Mesendoderm (in vitro differentiated cells): ENCODE measurements around the gene CT45A1. TPM values are rescaled to one million over a fixed set of nuclear protein-coding genes. Genes with fewer than 3 reads are reported as not detected.
"Not testable (repeated sequence)": the region's sequence is repeated elsewhere in the genome, so short reads cannot be mapped to it uniquely, and the experiment has no call there.

Experiments
- DNase-seq: peaks from one replicate; pipeline ENCODE4 v3.0.0; 2013
- H2AK5ac ChIP-seq: 2 replicates; pipeline ENCODE4 v1.6.1; 2013; ENCODE audit warnings: low read length, inconsistent platforms
- H2BK120ac ChIP-seq: 2 replicates; pipeline ENCODE4 v1.6.1; 2013; ENCODE audit warnings: low read depth, mild to moderate bottlenecking, low read length, moderate library complexity, mixed read lengths
- H2BK15ac ChIP-seq: replicated peaks from 2 replicates; pipeline ENCODE4 v1.6.1; 2013; ENCODE audit warnings: low read depth, mild to moderate bottlenecking, moderate library complexity
- H2BK5ac ChIP-seq: 2 replicates; pipeline ENCODE4 v1.6.1; 2013; ENCODE audit warnings: low read length, inconsistent platforms
- H3K18ac ChIP-seq: 2 replicates; pipeline ENCODE4 v1.6.1; 2013; ENCODE audit warnings: mild to moderate bottlenecking, low read length, mixed read lengths
- H3K23ac ChIP-seq: one replicate; pipeline ENCODE4 v1.6.1; 2013; ENCODE audit warnings: low read length
- H3K27ac ChIP-seq: 2 replicates; pipeline ENCODE4 v1.5.1; 2013; ENCODE audit warnings: low read depth, mild to moderate bottlenecking, inconsistent platforms, low read length, moderate library complexity
- H3K27me3 ChIP-seq: 2 replicates; pipeline ENCODE4 v1.6.1; 2013; ENCODE audit warnings: low read length, control low read depth, mild to moderate bottlenecking, inconsistent platforms; ENCODE audit not compliant: insufficient read depth, poor library complexity
- H3K36me3 ChIP-seq: 2 replicates; pipeline ENCODE4 v1.6.1; 2013; ENCODE audit warnings: low read length, inconsistent platforms; ENCODE audit not compliant: control insufficient read depth, insufficient read depth
- H3K4ac ChIP-seq: one replicate; pipeline ENCODE4 v1.6.1; 2013; ENCODE audit warnings: low read depth, mild to moderate bottlenecking, low read length, moderate library complexity
- H3K4me1 ChIP-seq: 2 replicates; pipeline ENCODE4 v1.6.1; 2013; ENCODE audit warnings: low read depth, low read length, inconsistent platforms; ENCODE audit not compliant: control insufficient read depth
- H3K4me2 ChIP-seq: 2 replicates; pipeline ENCODE4 v1.6.1; 2013; ENCODE audit warnings: low read length
- H3K4me3 ChIP-seq: 2 replicates; pipeline ENCODE4 v1.5.1; 2013; ENCODE audit warnings: mild to moderate bottlenecking, low read length
- H3K56ac ChIP-seq: one replicate; pipeline ENCODE4 v1.6.1; 2013; ENCODE audit warnings: low read length
- H3K79me1 ChIP-seq: 2 replicates; pipeline ENCODE4 v1.6.1; 2013; ENCODE audit warnings: low read length, inconsistent platforms
- H3K79me2 ChIP-seq: 2 replicates; pipeline ENCODE4 v1.6.1; 2013; ENCODE audit warnings: mild to moderate bottlenecking, low read length; ENCODE audit not compliant: control insufficient read depth, insufficient read depth
- H3K9ac ChIP-seq: 2 replicates; pipeline ENCODE4 v1.6.1; 2013; ENCODE audit warnings: low read length, inconsistent platforms
- H4K5ac ChIP-seq: one replicate; pipeline ENCODE4 v1.6.1; 2013; ENCODE audit warnings: low read length
- H4K8ac ChIP-seq: one replicate; pipeline ENCODE4 v1.6.1; 2013; ENCODE audit warnings: low read depth, mild to moderate bottlenecking, control low read depth, low read length, moderate library complexity
- WGBS: extraction: QIAGEN DNeasy Blood & Tissue Kit; methylation state at CpG from one replicate; pipeline ENCODE4 v1.1.7; 2013; ENCODE audit warnings: low lambda C conversion rate, missing lambda C conversion rate; ENCODE audit not compliant: insufficient coverage; ENCODE audit errors: extremely low coverage; 5-methylcytosine and 5-hydroxymethylcytosine counted together
- polyA plus RNA-seq, 2 experiments: library from polyadenylated mRNA; stranded (reverse); fragments of 200-250 nt; gene quantifications; one replicate each; pipeline ENCODE4 v1.2.3, GENCODE V29; 2013

The CT45A1 gene, protein sequence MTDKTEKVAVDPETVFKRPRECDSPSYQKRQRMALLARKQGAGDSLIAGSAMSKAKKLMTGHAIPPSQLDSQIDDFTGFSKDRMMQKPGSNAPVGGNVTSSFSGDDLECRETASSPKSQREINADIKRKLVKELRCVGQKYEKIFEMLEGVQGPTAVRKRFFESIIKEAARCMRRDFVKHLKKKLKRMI
- polyA plus RNA-seq (2013, experiment 1 of 2) = not detected
- polyA plus RNA-seq (2013, experiment 2 of 2) = not detected

DNA sequence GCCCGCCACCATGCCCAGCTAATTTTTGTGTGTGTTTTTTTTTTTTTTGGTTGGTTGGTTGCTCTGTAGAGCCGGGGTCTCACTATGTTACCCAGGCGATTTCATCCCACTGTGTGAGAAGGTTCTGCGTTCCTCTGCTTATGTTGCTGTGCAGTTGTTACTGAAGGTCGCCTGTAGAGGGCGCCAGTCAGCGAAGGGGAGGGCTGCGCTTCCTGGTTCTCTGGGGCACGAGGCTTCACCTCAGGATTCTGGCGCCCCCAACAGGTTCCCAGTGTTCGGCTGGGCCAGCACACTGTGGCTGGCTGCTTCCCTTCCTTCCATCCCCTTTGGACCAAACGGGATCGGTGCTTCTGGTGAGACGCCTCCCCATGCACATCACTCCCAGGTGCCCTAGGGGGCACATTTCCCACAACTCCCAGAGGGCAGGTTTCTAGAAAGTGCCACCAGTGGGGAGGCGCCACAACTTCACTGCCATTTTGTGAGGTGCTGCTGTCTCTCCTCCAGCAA lies at the start of gene CT45A1:
TSS of gene CT45A1 (plus strand) at position 457 of the 507 bp plus-strand sequence. CDS start 5,302 bp downstream, outside the sequence.
- H3K56ac ChIP-seq, H4K5ac ChIP-seq, H2BK120ac ChIP-seq, H3K27ac ChIP-seq, DNase-seq, H3K36me3 ChIP-seq, H3K4me2 ChIP-seq, H3K4ac ChIP-seq, H3K4me3 ChIP-seq, H2AK5ac ChIP-seq, H2BK15ac ChIP-seq, H3K4me1 ChIP-seq, H2BK5ac ChIP-seq, H4K8ac ChIP-seq, H3K27me3 ChIP-seq, H3K23ac ChIP-seq, H3K18ac ChIP-seq, H3K79me2 ChIP-seq, H3K9ac ChIP-seq, H3K79me1 ChIP-seq: not testable (repeated sequence)
- WGBS = no CpG with 5 or more reads among the region's 15 CpGs

DNA sequence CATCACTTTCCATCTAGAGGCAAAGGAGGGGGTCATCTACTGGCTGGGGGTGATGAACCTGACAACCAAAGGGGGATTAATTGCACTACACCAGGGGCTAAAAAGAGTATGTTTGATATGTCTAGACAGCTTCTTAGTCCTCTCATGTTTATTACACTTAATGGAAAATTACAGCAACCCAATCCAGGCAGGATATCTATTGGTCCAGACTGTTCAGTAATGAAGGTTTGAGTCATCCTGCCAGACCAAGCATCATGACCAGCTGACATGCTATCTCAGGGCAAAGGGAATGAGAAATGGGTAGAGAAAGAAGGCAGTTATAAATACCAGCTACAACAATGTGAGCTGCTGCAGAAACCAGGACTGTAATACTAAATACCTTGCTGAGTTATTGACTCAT lies 40.5 kb upstream of the CT45A1 start:
- H3K18ac ChIP-seq, DNase-seq, H3K4ac ChIP-seq, H2AK5ac ChIP-seq, H3K4me1 ChIP-seq, H3K27ac ChIP-seq, H2BK120ac ChIP-seq, H3K27me3 ChIP-seq, H4K8ac ChIP-seq, H2BK15ac ChIP-seq, H3K4me3 ChIP-seq, H3K23ac ChIP-seq, H3K36me3 ChIP-seq, H3K79me1 ChIP-seq, H2BK5ac ChIP-seq, H3K9ac ChIP-seq, H3K79me2 ChIP-seq, H3K56ac ChIP-seq, H3K4me2 ChIP-seq, H4K5ac ChIP-seq: not testable (repeated sequence)

DNA sequence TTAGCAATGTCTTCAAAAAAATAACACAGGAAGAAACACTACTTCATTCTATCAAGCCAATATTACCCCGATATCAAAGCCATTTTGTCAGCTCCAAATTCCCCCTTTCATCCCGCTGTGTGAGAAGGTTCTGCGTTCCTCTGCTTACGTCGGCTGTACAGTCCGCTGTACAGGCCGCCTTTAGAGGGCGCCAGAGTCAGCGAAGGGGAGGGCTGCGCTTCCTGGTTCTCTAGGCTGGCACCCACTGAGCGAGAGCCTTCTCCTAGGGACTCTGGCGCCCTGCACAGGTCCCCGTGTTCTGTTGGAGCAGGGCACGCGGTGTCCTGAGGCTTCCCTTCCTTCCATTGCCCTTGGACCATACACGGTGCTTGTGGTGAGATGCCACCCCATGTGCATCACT lies 25.3 kb upstream of the CT45A1 start:
- no peak for DNase-seq

DNA sequence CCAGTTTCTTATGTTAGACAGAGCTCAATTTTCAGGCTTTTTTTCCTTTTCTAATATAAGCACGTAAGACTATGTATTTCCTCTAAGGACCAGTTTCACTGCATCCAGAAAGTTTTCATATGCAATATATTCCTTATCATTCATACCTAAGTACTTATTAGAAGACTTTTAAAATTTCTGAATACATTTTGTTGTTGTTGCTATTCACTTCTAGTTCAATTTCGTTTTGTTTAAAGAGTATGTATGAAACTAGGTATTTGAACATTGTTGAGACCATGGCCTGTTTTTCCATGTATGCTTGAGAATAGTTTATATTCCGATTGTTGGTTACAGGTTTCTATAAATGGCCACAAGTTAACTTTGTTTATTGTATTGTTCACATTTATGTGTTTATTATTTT lies 18.0 kb upstream of the CT45A1 start:
- no peak for DNase-seq
- no peak overlapping the region for H2AK5ac ChIP-seq
- H3K36me3 ChIP-seq = no peaks in the 10 kb centered on the region
- no peak overlapping the region for H2BK120ac ChIP-seq
- no peak overlapping the region for H4K5ac ChIP-seq
- no peak overlapping the region for H3K56ac ChIP-seq
- H3K27ac ChIP-seq = no peak overlapping the region
- no peaks in the 10 kb centered on the region for H3K79me1 ChIP-seq
- no peak overlapping the region for H3K4ac ChIP-seq
- H2BK5ac ChIP-seq = no peak overlapping the region
- no peak overlapping the region for H3K18ac ChIP-seq
- no peak overlapping the region for H2BK15ac ChIP-seq
- H3K79me2 ChIP-seq = no peaks in the 10 kb centered on the region
- H3K4me2 ChIP-seq = no peak overlapping the region
- no CpG with 5 or more reads among the region's 3 CpGs for WGBS
- no peak overlapping the region for H3K4me3 ChIP-seq
- H3K27me3 ChIP-seq = no peaks in the 10 kb centered on the region
- H3K9ac ChIP-seq = no peak overlapping the region
- no peak overlapping the region for H4K8ac ChIP-seq
- H3K4me1 ChIP-seq = no peaks in the 10 kb centered on the region
- no peak overlapping the region for H3K23ac ChIP-seq

More for the DNA sequence above, 25.3 kb upstream of the CT45A1 start:
- Histone ChIP-seq H3K4me1 (no peaks in the 10 kb centered on the region), H3K23ac (no peak overlapping the region), H3K27ac (no peak overlapping the region), H3K27me3 (no peaks in the 10 kb centered on the region), H3K18ac (no peak overlapping the region), H3K79me1 (no peaks in the 10 kb centered on the region), H3K56ac (no peak overlapping the region), H3K4me2 (no peak overlapping the region), H3K79me2 (no peaks in the 10 kb centered on the region), H2BK120ac (no peak overlapping the region), H4K5ac (no peak overlapping the region), H3K4ac (no peak overlapping the region), H2AK5ac (no peak overlapping the region), H3K4me3 (no peak overlapping the region), H4K8ac (no peak overlapping the region), H3K36me3 (no peaks in the 10 kb centered on the region), H2BK15ac (no peak overlapping the region), H3K9ac (no peak overlapping the region), H2BK5ac (no peak overlapping the region)
- no CpG with 5 or more reads among the region's 16 CpGs for WGBS

DNA sequence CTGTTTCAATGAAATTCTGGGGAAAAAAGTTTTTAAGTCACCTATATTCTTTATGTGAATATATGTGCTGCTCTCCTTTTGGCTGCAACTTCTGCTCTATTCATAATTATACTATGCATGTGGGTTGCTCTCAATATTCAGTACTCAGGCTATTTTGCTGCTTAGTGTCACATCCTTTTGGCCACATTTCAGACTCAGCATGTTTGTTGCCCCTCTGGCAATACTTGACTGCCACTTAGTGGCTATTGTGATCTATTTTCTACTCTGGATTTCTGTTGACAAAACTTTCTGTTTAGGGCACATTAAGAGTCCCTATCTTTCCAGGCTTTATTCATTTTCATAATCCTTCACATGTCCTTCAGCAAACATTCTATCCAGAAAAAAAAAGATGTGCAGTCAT lies 15.8 kb upstream of the CT45A1 start:
- Histone ChIP-seq H3K4me3 (no peak overlapping the region), H4K5ac (no peak overlapping the region), H3K36me3 (no peaks in the 10 kb centered on the region), H3K79me2 (no peaks in the 10 kb centered on the region), H3K4me1 (no peaks in the 10 kb centered on the region), H4K8ac (no peak overlapping the region), H2BK5ac (no peak overlapping the region), H3K4me2 (no peak overlapping the region), H3K79me1 (no peaks in the 10 kb centered on the region), H3K56ac (no peak overlapping the region), H3K4ac (no peak overlapping the region), H3K27ac (no peak overlapping the region), H3K27me3 (no peaks in the 10 kb centered on the region), H3K18ac (no peak overlapping the region), H3K23ac (no peak overlapping the region), H2BK15ac (no peak overlapping the region), H3K9ac (no peak overlapping the region), H2AK5ac (no peak overlapping the region), H2BK120ac (no peak overlapping the region)
- no peak for DNase-seq

DNA sequence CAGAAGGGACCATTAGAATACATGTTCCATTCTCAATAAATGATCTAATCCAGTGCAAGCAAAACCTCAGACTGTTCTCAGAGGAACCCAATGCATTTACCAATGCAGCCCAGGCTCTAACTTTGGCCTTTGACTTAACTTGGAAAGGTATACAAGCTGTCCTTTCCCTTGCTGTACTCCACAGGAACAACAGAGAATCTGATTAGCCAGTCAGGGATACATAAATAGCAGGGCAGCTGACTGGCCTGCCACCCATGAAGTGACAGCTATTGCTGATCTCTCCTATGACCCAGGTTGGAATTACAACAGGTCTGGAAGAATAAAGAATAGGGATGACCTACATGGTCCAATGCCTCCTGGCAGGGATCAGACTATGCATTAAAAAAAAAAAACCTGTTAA lies 14.5 kb upstream of the CT45A1 start:
- H3K56ac ChIP-seq = no peak overlapping the region
- H3K18ac ChIP-seq = no peak overlapping the region
- H4K5ac ChIP-seq = no peak overlapping the region
- no peak overlapping the region for H2BK5ac ChIP-seq
- H2BK15ac ChIP-seq = no peak overlapping the region
- no peak overlapping the region for H4K8ac ChIP-seq
- H3K4me2 ChIP-seq = no peak overlapping the region
- DNase-seq = no peak
- H3K79me1 ChIP-seq = no peaks in the 10 kb centered on the region
- H3K36me3 ChIP-seq = no peaks in the 10 kb centered on the region
- no peaks in the 10 kb centered on the region for H3K4me1 ChIP-seq
- no peak overlapping the region for H3K4me3 ChIP-seq
- H3K23ac ChIP-seq = no peak overlapping the region
- no peak overlapping the region for H3K27ac ChIP-seq
- no peak overlapping the region for H2BK120ac ChIP-seq
- H3K27me3 ChIP-seq = no peaks in the 10 kb centered on the region
- H3K79me2 ChIP-seq = no peaks in the 10 kb centered on the region
- H3K4ac ChIP-seq = no peak overlapping the region
- H2AK5ac ChIP-seq = no peak overlapping the region
- H3K9ac ChIP-seq = no peak overlapping the region
